ACC112 (cell line): Measurements from ENCODE around the gene ARID4A.
"Not testable (repeated sequence)": the region's sequence is repeated elsewhere in the genome, so short reads cannot be mapped to it uniquely, and the experiment has no call there.

Source experiments
- H2AFZ ChIP-seq: fragments of 200-600 bp; sonication (generic); one replicate; pipeline ENCODE4 v1.6.0; 2017; ENCODE audit warnings: antibody characterized with exemption, low read length; ENCODE audit not compliant: unreplicated experiment
- H3K27ac ChIP-seq: fragments of 200-600 bp; sonication (generic); 2 replicates; pipeline ENCODE4 v1.5.1; 2014; ENCODE audit warnings: low read depth, mild to moderate bottlenecking, antibody characterized with exemption, low read length, moderate library complexity
- H3K27me3 ChIP-seq: fragments of 200-600 bp; sonication (generic); 2 replicates; pipeline ENCODE4 v1.6.1; 2014; ENCODE audit warnings: mild to moderate bottlenecking, antibody characterized with exemption, low read length, moderate library complexity, mixed read lengths; ENCODE audit not compliant: insufficient read depth
- H3K36me3 ChIP-seq: fragments of 200-600 bp; sonication (generic); 2 replicates; pipeline ENCODE4 v1.6.1; 2016; ENCODE audit warnings: mild to moderate bottlenecking, antibody characterized with exemption, low read length, moderate library complexity, mixed read lengths; ENCODE audit not compliant: insufficient read depth
- H3K4me1 ChIP-seq: fragments of 200-600 bp; sonication (generic); one replicate; pipeline ENCODE4 v1.6.1; 2016; ENCODE audit warnings: low read length, mixed read lengths; ENCODE audit not compliant: insufficient read depth, unreplicated experiment, control insufficient read depth
- H3K4me3 ChIP-seq: fragments of 200-600 bp; sonication (generic); 2 replicates; pipeline ENCODE4 v1.5.1; 2014; ENCODE audit warnings: mild to moderate bottlenecking, low read depth, low read length
- H3K79me2 ChIP-seq: fragments of 200-600 bp; sonication (generic); one replicate; pipeline ENCODE4 v1.6.0; 2016; ENCODE audit warnings: low read length; ENCODE audit not compliant: control insufficient read depth, unreplicated experiment, insufficient read depth

ARID4A gene

GRCh38 chr14:58313699-58314098 lies 15.3 kb downstream of the ARID4A start:
- H3K27me3 ChIP-seq = no peaks in the 10 kb centered on the region
- H3K36me3 ChIP-seq = 0 out of 2 replicates have a peak, but pooled peaks cover 11% of the 10 kb centered on the region
- no peak overlapping the region for H3K4me3 ChIP-seq
- no peaks in the 10 kb centered on the region for H3K79me2 ChIP-seq
- no peak overlapping the region for H2AFZ ChIP-seq
- no peaks in the 10 kb centered on the region for H3K4me1 ChIP-seq
- no peak overlapping the region for H3K27ac ChIP-seq

GRCh38 chr14:58315606-58316005 lies 17.3 kb downstream of the ARID4A start:
- Histone ChIP-seq H3K27ac (no peak overlapping the region), H3K4me1 (no peaks in the 10 kb centered on the region), H3K79me2 (no peaks in the 10 kb centered on the region), H2AFZ (no peak overlapping the region), H3K4me3 (no peak overlapping the region), H3K36me3 (0 out of 2 replicates have a peak, but pooled peaks cover 5% of the 10 kb centered on the region), H3K27me3 (no peaks in the 10 kb centered on the region)

DNA sequence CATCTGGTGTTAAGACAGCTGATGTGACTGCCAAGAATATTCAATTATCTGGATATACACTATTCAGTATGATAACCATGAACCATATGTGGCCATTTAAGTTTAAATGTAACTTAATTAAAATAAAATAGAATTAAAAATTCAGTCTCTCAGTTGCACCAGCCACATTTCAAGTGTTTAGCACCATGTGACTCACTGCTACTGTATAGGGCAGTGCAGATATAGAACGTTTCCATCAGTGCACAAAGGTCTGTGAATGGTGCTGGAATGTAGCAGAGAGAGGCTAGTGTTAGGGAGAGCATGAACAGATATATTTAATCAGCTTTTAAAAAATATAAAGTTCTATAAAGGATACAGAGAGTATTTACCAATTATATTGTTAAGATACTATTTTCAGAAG lies 28.7 kb downstream of the ARID4A start:
- Histone ChIP-seq H3K27ac (no peak overlapping the region), H3K79me2 (no peaks in the 10 kb centered on the region), H2AFZ (no peak overlapping the region), H3K27me3 (no peaks in the 10 kb centered on the region), H3K4me1 (peaks cover 10% of the 10 kb centered on the region), H3K4me3 (no peak overlapping the region), H3K36me3 (peaks cover 14% of the 10 kb centered on the region; the same call in 1 of the 2 replicates)

GRCh38 chr14:58331111-58331510 lies 32.8 kb downstream of the ARID4A start:
- H3K36me3 ChIP-seq = peaks cover 9% of the 10 kb centered on the region; the same call in 1 of the 2 replicates
- H3K4me3 ChIP-seq = peak overlapping the region; percentile 54
- no peaks in the 10 kb centered on the region for H3K27me3 ChIP-seq
- H3K27ac ChIP-seq = peak overlapping the region; percentile 45
- H2AFZ ChIP-seq = peak overlapping the region; percentile 34
- peaks cover 6% of the 10 kb centered on the region for H3K79me2 ChIP-seq
- H3K4me1 ChIP-seq = peaks cover 10% of the 10 kb centered on the region

GRCh38 chr14:58332561-58332960 lies 34.2 kb downstream of the ARID4A start:
- H2AFZ ChIP-seq = no peak overlapping the region
- peaks cover 9% of the 10 kb centered on the region; the same call in 1 of the 2 replicates for H3K36me3 ChIP-seq
- peaks cover 6% of the 10 kb centered on the region for H3K79me2 ChIP-seq
- H3K4me1 ChIP-seq = peaks cover 10% of the 10 kb centered on the region
- no peak overlapping the region for H3K4me3 ChIP-seq
- H3K27me3 ChIP-seq = no peaks in the 10 kb centered on the region
- no peak overlapping the region for H3K27ac ChIP-seq

- H3K36me3 ChIP-seq, H3K4me1 ChIP-seq, H3K27me3 ChIP-seq, H3K4me3 ChIP-seq, H3K79me2 ChIP-seq, H2AFZ ChIP-seq, H3K27ac ChIP-seq: not testable (repeated sequence)
Observed at GRCh38 chr14:58339666-58340065, 41.3 kb downstream of the ARID4A start.

GRCh38 chr14:58341152-58341748 lies 42.9 kb downstream of the ARID4A start:
- Histone ChIP-seq H3K36me3 (no peaks in the 10 kb centered on the region; the same call in 1 of the 2 replicates), H3K27me3 (no peaks in the 10 kb centered on the region), H3K4me3 (no peak overlapping the region), H3K79me2 (no peaks in the 10 kb centered on the region), H3K4me1 (no peaks in the 10 kb centered on the region), H3K27ac (no peak overlapping the region), H2AFZ (no peak overlapping the region)

DNA sequence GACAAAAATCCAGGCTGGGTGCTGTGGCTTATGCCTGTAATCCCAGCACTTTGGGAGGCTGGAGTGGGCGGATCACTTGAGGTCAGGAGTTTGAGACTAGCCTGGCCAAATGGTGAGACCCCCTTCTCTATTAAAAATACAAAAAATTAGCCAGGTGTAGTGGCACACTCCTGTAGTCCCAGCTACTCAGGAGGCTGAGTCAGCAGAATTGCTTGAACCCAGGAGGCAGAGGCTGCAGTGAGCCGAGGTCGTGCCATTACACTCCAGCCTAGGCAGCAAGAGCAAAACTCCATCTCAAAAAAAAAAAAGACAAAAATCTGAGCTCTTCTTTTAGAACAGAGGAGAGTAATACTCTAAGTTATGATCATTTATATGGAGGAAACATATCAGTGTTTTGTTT lies 45.2 kb downstream of the ARID4A start:
- not testable (repeated sequence) for H2AFZ ChIP-seq, H3K27ac ChIP-seq, H3K79me2 ChIP-seq, H3K4me1 ChIP-seq, H3K4me3 ChIP-seq, H3K27me3 ChIP-seq, H3K36me3 ChIP-seq

GRCh38 chr14:58353516-58354299 lies 55.4 kb downstream of the ARID4A start:
- H3K4me1 ChIP-seq = peaks cover 6% of the 10 kb centered on the region
- H3K27me3 ChIP-seq = no peaks in the 10 kb centered on the region
- H3K27ac ChIP-seq = peak overlapping the region; percentile 9; the same call in 1 of the 2 replicates
- peak overlapping the region; percentile 90 for H2AFZ ChIP-seq
- no peaks in the 10 kb centered on the region for H3K79me2 ChIP-seq
- H3K36me3 ChIP-seq = peaks cover 11% of the 10 kb centered on the region
- H3K4me3 ChIP-seq = peak overlapping the region; percentile 75

- peaks cover 11% of the 10 kb centered on the region for H3K36me3 ChIP-seq
- no peak overlapping the region for H3K4me3 ChIP-seq
- no peak overlapping the region for H2AFZ ChIP-seq
- H3K79me2 ChIP-seq = no peaks in the 10 kb centered on the region
- H3K4me1 ChIP-seq = peaks cover 6% of the 10 kb centered on the region
- no peaks in the 10 kb centered on the region for H3K27me3 ChIP-seq
- no peak overlapping the region for H3K27ac ChIP-seq
Observed at GRCh38 chr14:58354808-58355207, 56.5 kb downstream of the ARID4A start.

DNA sequence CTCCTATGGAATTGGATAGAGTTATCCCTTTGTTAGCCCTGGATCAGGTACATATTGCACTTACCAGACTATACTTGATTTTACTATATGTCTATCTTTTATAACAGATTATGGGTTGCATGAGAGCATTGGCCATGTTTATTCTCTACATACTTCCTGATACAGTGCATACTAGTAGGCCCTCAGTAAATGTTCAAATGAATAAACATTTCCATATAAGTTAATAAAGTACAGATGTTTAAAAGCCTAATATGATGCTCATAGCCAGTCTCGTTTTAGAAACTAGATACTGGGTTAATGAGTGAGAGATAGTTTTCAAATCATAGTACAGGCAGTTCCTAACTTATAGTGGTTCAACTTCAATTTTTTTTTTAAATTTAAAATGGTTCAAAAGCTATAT lies 57.9 kb downstream of the ARID4A start:
- Histone ChIP-seq H3K27me3 (no peaks in the 10 kb centered on the region), H3K4me3 (no peak overlapping the region), H2AFZ (no peak overlapping the region), H3K79me2 (no peaks in the 10 kb centered on the region), H3K27ac (no peak overlapping the region), H3K36me3 (peaks cover 9% of the 10 kb centered on the region), H3K4me1 (peaks cover 6% of the 10 kb centered on the region)
